ENCODE data around the gene BTF3. TPM values are rescaled to one million over a fixed set of nuclear protein-coding genes. Genes with fewer than 3 reads are reported as not detected.
A peak's percentile ranks its signal among the peaks of the same experiment; 100 is the strongest.

The BTF3 gene
- total and polyA plus RNA-seq, 9 of the 15 experiments (the other 6 are each of a cell fraction or from before 2014, with no cell fraction given): 534 to 1,637 (median 848) TPM

DNA sequence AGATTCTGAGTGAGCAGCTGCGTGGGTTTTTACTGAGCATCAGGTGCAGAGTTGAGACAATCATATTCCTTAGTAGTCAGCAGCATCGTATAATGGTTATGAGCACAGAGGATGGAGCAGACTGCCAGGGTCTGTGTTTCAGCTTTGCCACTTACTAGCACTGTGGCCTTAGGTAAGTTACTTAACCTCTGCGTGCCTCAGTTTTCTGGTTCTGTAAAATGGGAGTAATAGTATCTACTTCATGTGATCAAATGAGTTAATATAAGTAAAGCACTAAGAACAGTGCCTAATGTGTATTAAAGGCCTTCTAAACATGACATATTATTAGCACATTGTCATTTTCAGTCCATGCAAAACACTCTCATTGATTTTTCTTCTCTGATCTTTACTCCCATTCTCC is 4.8 kb upstream of the BTF3 start:
- Histone ChIP-seq H3K79me2 (ENCODE audit: control insufficient read depth, insufficient read depth, low read length) (peaks cover 12% of the 10 kb centered on the region), H3K4me1 (replicated peaks in 1 of 2; ENCODE audit: control insufficient read depth in 2 of 2, insufficient read depth in 2 of 2, low read length in 2 of 2) (peaks cover 5 to 11% of the 10 kb centered on the region in 2 experiments; a peak in 4 of 5 replicates), H3K27ac (ENCODE audit: extremely low read depth, low read depth, low read length) (no peak overlapping the region), H3K36me3 (ENCODE audit: control insufficient read depth, insufficient read depth, low read length) (no peaks in the 10 kb centered on the region), H3K27me3 (ENCODE audit: control insufficient read depth in 2 of 2, insufficient read depth in 2 of 2, low read length in 2 of 2) (no peaks in the 10 kb centered on the region), H3K9me3 (replicated peaks; ENCODE audit: control insufficient read depth, insufficient read depth, low read depth, low read length) (no peaks in the 10 kb centered on the region), H3K9me1 (ENCODE audit: control insufficient read depth, insufficient read depth, low read length) (no peaks in the 10 kb centered on the region), H3K4me3 (no peak overlapping the region), H2AFZ (ENCODE audit: low read depth, low read length) (no peak overlapping the region), H4K20me1 (replicated peaks; ENCODE audit: control insufficient read depth, insufficient read depth, low read length) (no peaks in the 10 kb centered on the region), H3K4me2 (ENCODE audit: insufficient read depth, low read length) (no peak overlapping the region), H3K9ac (ENCODE audit: insufficient read depth in 1 of 2, low read depth in 2 of 2, low read length in 2 of 2) (no peak overlapping the region)
- WGBS (ENCODE audit: insufficient coverage, low coverage, missing lambda C conversion rate): 62% methylated on average over 3 of the region's 3 CpGs
- BruUV-seq (replicated peaks): no TSS peak
- intact Hi-C loops (cut with micrococcal nuclease): no loop called here
- DNase-seq (ENCODE audit: extremely low read depth in 1 of 4, low spot score in 3 of 4) (no peak), ATAC-seq (no peak), FAIRE-seq (no peak)
- CTCF ChIA-PET (ENCODE audit: low intra/inter-chr PET ratio): no interaction called here
- in situ Hi-C loops (cut with MboI): no loop called here
- TF ChIP-seq ADNP (tag; IDR thresholded peaks at IDR 0.05): peak; percentile 67
- TF ChIP-seq ZNF146 (CRISPR knock-in tag; IDR thresholded peaks at IDR 0.05; ENCODE audit: unreplicated experiment): no peak
- no peak for TF ChIP-seq SRSF3 (IDR thresholded peaks at IDR 0.05; ENCODE audit: insufficient read depth, low read length)
- TF ChIP-seq KDM1A (IDR thresholded peaks at IDR 0.05): peak; percentile 39 to 44; a peak in 2 of 4 replicates
- TF ChIP-seq, protein P1, sequence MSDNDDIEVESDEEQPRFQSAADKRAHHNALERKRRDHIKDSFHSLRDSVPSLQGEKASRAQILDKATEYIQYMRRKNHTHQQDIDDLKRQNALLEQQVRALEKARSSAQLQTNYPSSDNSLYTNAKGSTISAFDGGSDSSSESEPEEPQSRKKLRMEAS (CRISPR knock-in tag; IDR thresholded peaks at IDR 0.05): no peak
- TF ChIP-seq BCOR (IDR thresholded peaks at IDR 0.05): peak; percentile 84
- no peak for TF ChIP-seq ZNF79 (CRISPR knock-in tag; IDR thresholded peaks at IDR 0.05; ENCODE audit: low read depth)
- peak; percentile 94 for TF ChIP-seq RBM25 (IDR thresholded peaks at IDR 0.05; ENCODE audit: low read depth, low read length, severe bottlenecking)
- POLR2A ChIA-PET: no interaction called here
